Left hindlimb (tissue), 1 donor: Measurements from ENCODE around the gene LDHD.
"Not testable (repeated sequence)": the region's sequence is repeated elsewhere in the genome, so short reads cannot be mapped to it uniquely, and the experiment has no call there.

Source experiments
- DNase-seq: peaks from one replicate; pipeline ENCODE4 v3.0.0-alpha.2; 2018

The LDHD gene

DNA sequence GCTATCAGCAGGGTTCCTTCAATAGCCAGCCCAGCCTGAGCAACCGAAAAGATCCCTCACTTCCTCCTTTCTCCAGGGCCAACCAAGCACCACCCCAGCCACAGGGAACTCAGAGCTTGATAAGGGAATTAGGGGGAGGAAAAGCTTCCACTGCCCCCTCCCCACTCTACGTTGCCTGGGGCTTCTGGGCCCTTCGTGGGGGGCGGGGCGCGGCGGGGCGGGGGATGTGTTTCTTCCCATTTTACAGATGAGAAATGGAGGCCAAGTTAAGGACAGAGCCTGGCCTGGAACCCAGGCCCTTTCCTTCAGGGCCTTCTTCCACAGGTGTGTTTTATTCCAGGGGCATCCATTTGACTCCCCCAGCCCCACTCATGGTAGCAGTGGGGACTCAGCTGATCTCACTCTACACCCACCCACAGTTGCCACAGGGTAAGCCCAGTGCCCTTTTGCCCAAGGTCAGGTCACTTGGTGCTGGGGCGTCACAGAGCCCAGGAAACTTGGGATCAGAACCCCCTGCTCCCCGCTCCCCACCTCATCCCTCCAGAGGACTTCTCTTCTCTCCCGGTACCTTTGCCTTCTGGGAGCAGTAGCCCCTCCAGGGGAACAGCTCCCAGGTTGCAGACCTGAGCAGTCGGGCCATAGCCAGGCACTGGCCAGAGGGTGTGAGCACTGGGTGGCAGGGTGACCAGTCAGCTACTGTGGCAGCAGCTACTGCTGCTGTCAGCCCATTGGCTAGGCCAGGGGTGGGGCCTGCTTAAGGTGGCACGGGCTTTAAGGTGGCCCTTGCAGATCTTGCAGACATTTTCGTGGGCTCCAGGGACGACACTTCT is at the start of gene LDHD:
TSS of gene LDHD (minus strand) at position 700 of the 830 bp plus-strand sequence. CDS start at position 640, 60 bp downstream.
- DNase-seq, result no peak

DNA sequence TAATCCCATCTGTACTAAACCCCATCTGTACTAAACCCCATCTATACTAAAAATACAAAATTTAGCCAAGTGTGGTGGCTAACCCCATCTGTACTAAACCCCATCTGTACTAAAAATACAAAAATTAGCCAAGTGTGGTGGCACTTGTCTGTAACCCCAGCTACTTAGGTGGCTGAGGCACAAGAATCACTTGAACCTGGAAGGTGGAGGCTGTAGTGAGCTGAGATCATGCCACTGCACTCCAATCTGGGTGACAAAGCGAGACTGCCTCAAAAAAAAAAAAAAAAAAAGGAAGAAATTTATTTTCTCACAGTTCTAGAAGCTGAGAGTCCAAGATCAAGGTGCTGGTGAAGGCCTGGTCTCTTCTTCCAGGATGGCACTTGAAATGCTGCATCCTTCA is 43.8 kb upstream of the LDHD start:
- DNase-seq, result no peak

DNA sequence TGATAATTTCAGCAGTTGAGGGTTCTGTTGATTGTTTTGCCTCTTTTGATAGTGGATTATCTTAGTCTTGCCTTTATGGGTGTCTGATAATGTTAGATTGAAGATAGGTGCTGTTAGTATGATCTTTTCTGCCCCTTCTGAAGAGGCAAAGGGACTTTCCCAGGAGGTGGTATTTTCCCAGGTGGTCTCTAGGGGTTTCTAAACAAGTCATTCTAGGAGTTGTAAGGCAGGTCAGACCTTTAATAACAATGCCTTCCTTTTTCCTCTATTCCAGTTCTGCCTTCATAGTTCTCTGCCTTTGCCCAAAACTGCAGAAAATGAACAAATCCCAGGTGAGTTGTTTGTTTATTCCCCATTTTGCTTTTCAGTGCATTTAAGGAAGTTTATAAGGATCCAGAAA is 36.1 kb upstream of the LDHD start:
- DNase-seq, result no peak

DNA sequence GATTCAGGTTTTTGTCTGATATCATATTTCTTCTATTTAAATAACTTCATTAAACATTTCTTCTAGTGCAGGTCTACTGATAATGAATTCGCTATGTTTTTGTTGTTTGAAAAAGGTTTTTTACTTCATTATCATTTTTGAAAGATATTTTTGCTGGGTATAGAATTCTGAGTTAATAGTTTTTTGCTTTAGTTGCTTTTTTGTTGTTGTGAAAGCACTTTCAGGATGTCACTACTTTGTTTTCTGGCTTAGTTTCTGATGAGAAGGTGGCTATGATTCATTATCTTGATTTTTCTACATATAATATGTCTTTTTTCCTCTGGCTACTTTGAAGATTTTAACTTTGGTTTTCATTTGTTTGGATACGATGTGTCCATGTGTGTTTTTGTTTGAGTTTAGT is 35.2 kb upstream of the LDHD start:
- no peak for DNase-seq

DNA sequence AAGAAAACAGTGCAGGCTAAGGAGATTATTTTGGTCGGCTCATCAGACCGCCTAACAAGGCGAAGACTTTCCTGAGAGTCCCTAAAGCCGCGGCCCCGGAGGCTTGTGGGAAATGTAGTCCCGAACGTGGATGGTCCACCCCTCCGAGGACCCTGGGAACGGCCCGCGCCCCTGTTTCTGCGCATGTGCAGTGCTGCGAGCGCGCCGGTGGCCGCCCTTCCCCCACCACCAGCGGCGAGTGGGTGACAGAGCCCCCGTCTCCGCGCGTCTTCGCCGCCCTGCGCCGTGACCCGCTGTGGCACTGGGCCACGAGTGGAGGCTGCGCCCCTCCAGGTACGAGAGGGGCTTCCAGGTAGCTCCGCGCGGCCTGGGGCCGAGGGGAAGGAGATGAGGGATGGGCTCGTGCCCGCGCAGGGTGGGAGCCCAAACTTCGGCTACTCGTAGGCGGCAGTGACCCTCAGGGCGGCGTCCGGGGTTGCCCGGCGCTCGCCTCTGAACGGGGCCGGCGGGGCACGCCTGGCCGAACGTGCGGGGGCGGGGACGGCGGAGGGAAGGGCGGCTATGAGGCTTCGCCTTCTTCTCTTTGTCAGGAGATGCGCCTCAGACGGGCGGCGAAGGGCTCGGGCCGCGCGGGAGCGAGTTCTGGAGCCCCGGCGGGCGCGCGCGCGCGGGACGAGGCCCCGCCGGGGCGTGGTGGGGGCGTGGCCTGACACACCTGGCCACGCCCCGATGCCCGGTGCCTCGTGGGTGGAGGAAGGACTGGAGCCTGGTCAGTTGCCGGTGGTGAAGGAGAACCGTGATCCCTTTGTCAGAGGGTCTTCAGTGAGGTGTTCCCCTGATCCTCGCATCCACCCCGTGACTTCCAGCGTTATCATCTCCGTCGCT is 32.0 kb upstream of the LDHD start, which contains the start of gene ZFP1:
TSS of gene ZFP1 (plus strand) at position 214 of the 885 bp plus-strand sequence. CDS start 4,428 bp downstream, outside the sequence.
- DNase-seq, result peak; percentile 96

DNA sequence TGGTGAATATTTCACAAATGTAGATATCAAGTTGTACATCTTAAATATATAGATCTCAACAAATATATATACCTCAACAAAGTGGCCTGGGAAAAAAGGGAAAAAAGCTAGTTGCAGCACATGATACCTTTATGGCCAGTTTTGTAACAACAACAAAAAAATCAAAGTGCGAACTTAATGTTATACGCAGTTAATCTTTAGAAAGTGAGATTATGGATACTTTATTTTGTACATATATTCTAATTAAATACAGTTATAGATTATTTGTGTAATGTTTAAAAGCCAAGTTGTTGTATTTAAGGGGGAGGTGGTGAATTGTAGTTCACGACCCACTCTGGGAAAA is 31.4 kb upstream of the LDHD start:
- DNase-seq, result no peak

DNA sequence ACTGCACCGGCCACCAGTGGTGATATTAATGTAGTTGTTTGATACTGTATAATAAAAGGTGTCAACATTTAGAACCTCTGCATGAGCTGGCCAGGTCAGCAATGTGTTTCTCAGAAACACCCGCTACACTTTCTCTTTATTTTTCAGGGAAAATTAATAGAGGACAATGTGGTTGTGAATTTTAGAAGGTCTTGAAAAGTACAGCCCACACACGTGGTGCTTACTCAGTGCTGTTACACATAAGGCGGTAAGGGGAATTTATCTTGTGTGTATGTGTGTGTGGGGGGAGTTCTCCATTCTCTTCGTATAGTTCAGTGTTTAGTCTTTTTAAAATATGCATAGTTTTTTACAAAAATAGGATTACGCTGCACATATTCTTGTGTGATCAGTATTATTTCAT is 27.4 kb upstream of the LDHD start:
- no peak for DNase-seq

DNA sequence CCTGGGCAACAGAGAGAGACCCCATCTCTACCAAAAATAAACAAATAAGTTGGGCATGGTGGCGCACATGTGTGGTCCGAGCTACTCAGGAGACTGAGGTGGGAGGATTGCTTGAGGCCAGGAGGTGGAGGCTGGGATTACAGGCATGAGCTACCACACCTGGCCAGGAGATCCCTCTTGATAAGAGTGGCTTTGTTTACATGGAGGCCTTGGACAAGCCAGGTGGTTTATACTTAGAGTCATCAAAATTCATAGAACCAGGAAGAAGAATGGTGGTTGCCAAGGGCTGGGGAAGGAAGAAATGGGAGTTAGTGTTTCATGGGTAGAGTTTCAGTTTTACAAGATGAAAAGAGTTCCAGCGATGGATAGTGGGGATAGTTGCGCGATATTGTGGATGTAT is 22.9 kb upstream of the LDHD start:
- DNase-seq, result no peak

DNA sequence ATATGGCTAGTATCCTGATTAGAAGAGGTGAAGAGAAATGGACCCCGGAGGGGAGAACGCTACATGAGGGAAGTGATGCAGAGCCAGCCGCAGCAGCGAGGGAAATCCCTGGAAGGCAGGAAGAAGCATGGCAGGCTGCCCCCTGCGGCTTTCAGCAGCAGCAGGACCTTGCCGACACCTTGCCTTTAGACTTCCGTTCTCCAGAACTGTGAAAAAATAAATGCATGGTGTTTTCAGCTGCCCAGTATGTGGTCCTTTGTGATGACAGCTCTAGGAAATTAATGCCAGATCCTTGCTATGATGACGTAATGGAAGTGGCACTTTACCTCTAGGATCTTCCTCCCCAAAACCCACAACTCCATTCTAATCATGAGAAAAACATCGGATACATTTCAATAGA is 22.1 kb upstream of the LDHD start:
- no peak for DNase-seq

DNA sequence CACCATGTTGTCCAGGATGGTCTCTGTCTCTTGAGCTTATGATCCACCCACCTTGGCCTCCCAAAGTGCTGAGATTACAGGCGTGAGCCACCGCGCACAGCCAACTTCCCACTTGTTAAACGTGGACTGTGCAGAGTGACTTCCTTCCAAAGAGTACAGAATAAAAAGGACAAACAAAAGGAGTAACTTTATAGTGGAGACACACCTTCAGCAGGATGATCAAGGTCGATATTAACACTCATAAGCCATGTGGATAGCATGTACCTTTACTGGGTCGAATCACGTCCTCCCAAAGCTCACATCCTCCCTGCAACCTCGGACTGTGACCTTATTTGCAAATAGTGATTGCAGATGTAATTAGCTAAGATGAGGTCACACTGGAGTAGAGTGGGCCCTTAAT is 21.7 kb upstream of the LDHD start:
- DNase-seq, result no peak

DNA sequence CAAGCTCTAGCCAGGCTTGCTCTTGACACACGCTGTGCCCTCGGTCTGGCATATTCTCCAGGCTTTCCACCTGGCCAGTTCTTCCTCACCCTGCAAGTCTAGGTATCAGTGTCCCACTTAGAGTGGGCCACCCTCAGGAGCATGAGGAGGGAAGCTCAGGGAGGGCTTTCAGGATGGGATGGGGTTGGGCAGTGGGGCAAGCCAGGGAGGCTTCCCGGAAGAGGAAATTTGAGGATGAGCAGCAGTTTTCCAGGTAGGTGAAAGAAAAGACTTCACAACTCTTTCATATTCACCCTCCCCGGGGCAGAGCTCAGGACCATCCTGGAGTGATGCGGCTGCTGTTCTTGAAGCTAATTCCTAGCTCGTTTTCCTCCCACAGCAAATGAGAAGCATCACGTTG is 14.5 kb upstream of the LDHD start:
- no peak for DNase-seq

DNA sequence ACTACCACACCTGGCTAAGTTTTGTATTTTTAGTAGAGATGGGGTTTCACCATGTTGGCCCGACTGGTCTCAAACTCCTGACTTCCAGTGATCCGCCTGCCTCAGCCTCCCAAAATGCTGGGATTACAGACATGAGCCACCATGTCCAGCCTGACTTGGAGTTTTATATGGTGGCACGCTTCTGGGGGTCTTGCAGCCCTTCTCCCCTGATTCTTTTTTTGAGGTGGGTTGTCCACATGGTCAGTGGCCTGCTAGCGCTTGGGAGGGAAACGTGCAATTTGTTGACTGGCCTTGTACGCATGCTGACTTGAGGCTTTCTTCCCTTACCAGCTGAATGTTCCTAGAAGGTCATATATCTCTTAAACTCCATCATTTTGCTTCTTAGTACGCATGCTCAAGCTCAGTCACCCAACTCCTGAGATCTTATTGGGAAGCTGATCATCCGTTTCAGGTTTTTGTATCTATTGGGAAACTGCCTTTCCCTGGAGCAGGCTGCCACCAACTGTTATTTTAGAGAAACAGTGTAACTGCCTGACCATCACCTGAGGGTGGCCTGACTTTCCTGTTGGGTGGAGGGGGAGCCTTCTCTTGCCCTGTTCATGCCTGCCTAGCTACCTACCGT is 13.7 kb upstream of the LDHD start:
- no peak for DNase-seq

DNA sequence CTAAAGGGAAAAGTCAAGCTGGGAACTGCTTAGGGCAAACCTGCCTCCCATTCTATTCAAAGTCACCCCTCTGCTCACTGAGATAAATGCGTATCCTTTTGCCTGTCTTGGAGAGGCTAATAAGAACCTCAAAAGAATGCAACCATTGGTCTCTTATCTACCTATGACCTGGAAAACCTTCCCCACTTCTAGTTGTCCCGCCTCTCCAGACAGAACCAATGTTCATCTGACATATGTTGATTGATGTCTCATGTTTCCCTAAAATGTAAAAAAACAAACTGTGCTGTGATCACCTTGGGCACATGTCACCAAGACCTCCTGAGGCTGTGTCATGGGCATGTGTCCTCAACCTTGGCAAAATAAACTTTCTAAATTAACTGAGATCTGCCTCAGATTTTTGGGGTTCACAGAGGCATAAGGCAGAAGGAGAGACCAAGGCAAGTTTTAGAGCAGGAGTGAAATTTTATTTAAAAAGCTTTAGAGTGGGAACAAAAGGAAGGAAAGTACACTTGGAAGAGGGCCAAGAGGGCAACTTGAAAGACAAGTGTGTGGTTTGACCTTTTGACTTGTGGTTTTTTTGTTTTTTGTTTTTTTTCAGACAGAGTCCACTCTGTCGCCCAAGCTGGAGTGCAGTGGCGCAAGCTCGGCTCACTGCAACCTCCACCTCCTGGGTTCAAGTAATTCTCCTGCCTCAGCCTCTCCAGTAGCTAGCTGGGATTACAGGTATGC is 13.0 kb upstream of the LDHD start:
- not testable (repeated sequence) for DNase-seq

DNA sequence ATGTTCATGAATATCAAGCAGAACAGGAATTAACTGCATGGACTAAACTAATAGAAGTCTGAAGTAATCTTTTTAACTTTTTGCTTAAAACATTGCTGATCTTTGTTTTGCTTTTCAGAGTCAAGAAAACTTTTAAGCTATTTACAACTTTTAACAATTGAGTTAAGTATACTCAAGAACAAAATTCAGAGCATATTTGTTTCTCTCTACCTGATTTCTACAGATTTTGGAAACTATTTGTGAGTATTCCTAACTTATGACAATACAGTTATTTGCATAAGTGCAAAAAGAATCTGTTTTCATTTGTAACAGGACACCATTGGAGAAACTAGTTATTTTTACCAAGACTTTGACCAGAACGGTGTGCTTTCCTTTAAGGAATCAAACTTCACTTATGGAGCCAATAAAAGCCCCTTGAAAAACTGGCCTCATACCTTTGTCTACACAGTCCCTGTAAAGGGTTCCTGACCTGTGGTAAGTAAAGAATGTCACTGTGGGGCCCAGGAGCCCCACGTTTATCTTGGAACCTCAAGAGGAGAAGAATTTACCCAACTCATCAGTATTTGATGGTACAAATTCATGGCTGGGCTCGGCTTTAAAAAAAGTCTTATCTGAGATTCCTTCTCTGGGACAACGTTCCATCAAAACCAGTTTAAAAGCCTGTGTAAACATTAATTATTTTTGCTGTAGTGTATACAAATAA is 11.3 kb upstream of the LDHD start:
- DNase-seq, result no peak

DNA sequence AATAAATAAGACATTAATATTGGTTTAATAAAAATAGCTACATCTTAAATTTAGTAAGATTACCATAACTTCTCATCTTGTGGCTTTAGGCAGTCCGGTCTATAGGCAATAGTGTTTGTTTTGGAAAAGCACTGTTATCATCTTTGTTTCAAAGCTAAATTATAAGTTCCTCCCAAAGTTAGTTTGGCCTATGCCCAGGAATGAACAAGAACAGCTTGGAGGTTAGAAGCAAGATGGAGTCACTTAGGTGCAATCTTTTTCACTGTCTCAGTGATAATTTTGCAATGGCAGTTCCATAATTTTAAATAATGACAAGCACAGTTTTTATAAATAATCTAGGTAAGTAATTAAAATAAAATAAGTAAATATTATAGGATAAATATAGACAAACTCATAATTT is 6.0 kb upstream of the LDHD start:
- DNase-seq, result no peak

DNA sequence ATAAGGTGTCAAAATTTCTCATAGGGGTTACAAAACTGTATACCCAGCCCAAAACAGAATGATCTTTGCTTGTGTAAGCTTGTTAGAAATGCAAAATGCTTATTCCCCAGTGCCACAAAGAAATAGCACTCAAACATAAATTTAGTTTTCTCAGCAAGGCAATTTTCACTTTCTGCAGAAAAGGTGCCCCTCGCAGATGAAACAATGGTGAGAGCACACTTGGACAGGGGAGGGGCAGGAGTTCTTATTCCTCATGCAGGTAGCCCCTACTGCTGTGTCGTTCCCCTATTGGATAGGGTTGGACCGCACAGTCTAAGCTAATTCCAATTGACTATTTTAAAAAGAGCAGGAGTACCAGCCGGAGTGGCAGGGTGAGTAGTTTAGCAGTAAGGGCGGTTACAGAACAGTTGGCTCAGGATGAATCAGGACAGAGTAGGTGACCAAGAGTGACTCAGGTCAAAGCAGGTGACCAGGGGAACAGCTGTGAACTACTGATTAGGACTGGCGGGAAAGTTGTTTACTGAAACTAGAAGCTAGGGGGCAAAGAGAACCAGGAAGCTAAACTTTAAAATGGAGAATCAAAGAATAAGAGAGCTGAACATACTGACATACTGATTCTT is 5.5 kb upstream of the LDHD start:
- no peak for DNase-seq

DNA sequence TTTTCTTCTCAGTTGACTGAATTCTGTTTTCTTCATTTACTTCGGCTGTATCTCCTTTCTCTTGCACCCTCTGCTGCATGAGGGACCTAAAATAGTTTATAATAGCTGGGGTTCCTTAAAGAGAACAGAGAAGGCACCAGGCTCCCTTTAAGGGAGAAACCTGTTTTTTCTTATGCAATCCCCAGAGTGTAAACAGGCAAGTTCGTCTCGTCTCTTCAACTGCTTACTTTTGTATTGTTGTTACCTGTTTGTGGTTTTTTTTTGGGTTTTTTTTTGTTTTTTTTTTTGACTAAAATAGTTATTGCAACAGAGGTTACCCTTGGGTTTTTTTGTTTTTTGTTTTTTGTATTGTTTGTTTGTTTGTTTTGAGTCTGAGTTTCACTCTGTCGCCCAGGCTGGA is 3.7 kb upstream of the LDHD start:
- no peak for DNase-seq

DNA sequence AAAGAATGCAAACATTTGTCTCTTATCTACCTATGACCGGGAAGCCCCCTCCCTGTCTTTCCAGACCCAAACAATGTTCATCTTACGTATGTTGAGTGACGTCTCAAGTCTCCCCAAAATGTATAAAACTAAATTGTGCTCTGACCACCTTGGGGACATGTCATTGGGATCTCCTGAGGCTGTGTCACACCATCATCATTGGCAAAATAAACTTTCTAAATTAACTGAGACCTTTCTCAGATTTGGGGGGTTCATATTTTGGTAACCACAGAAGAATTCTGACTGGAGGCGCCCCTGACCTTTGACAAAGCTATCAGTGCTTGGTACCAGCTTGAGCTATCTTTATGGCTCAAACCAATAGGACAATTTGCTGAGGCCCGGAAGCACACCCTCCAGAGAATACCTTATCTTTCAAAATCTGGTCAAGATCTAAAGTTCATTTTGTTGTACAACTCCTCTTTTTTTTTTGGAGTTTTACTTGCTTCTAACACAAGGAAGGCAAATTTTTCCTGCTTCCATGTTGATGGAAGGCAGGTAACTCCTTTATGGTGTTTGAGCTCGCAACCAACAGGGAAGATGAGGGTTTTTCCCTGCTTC is 2.5 kb upstream of the LDHD start:
- no peak for DNase-seq

DNA sequence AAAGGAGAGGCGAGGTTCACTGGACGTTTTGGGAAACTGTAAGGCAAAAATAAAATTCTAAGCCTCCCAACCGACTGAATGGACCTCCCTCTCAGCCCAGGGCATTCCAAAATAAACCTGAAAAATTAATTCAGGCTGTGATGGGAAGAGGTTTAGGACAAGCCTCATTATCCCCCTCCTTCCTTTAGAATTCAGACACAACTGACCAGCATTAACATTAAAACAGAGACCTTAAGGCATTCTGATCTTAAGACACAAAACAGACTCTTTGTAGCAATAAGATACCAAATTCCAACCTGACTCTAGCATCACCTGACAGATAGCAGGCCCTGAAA is 298 bp upstream of the LDHD start:
- DNase-seq, result no peak

DNA sequence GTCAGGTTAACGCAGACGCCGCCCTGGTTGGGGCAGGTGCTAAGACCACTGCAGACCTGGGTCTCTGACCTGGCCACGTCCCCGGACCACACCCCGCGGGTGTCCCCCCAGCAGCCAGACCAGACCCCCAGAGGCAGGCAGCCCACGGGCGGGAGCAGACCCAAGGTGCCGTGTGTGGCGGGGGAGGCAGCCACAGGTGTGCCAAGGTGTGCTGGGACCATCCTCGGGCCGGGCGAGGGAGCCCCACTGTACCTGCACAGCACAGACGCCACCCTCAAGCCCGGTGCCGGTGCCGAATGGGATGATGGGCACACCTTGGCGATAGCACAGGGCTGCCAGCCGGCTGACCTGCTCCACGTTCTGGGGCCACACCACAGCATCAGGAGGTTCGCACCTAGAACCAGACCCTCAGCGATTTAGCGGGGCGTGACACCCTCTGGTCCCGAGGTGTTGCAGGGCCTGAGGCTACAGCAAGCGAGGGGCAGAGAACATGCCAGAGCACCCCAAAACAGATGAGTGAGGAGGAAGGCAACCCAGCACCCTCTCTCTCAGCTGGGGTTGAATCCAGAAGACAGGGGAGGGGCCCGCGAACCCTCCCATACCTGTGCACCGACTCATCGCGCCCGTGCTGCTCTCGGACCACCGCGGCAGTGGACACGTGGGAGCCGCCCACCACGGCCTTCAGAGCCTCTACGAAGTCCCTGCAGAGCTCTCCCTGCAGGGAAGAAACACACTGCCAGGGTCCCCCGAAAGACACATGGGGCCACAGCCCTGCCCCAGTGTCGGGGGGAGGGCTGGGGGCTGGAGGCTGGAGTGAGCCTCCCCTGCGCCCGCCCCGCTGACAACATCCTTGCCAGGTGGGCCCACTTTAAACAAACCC is 1.4 kb downstream of the LDHD start:
- no peak for DNase-seq
